Measurements from ENCODE around the gene ARHGAP26. TPM values are rescaled to one million over a fixed set of nuclear protein-coding genes. Genes with fewer than 3 reads are reported as not detected.

The ARHGAP26 gene
- total RNA-seq, 1 experiment from 2014 or later, result 34.5 TPM

GRCh38 chr5:143140492-143141203, 370.5 kb downstream of the ARHGAP26 start (continued):
- TF ChIP-seq YY1 (IDR thresholded peaks at IDR 0.05; ENCODE audit: extremely low read depth, insufficient replicate concordance, low read depth, low read length), result no peak

GRCh38 chr5:143141652-143142051, 371.5 kb downstream of the ARHGAP26 start:
- Histone ChIP-seq H2AFZ (ENCODE audit: low read depth, low read length, poor library complexity, severe bottlenecking) (no peak overlapping the region), H3K4me3 (replicated peaks in 1 of 2; ENCODE audit: low read depth in 1 of 2, low read length in 2 of 2) (no peak overlapping the region), H3K27ac (ENCODE audit: low read depth, low read length) (no peak overlapping the region), H3K36me3 (ENCODE audit: control insufficient read depth in 1 of 2, insufficient read depth in 2 of 2, low read length in 2 of 2) (no peaks in the 10 kb centered on the region), H3K9me2 (ENCODE audit: insufficient read depth) (no peaks in the 10 kb centered on the region), H3K4me1 (ENCODE audit: control insufficient read depth in 1 of 2, insufficient read depth in 2 of 2, low read length in 2 of 2) (peaks cover 0 to 10% of the 10 kb centered on the region in 2 experiments; a peak in 1 of 4 replicates), H3K9ac (ENCODE audit: low read length) (no peak overlapping the region), H3K9me3 (ENCODE audit: control insufficient read depth in 1 of 2, insufficient read depth in 1 of 2, low read depth in 1 of 2, low read length in 2 of 2) (no peaks in the 10 kb centered on the region), H3K4me2 (ENCODE audit: low read length) (no peak overlapping the region), H4K20me1 (ENCODE audit: insufficient read depth) (no peaks in the 10 kb centered on the region), H3K27me3 (ENCODE audit: insufficient read depth, low read length) (no peaks in the 10 kb centered on the region), H3K79me2 (ENCODE audit: insufficient read depth, low read length) (no peaks in the 10 kb centered on the region)
- no TSS peak for BruUV-seq (replicated peaks)
- TF ChIP-seq POLR2A (IDR thresholded peaks at IDR 0.05; ENCODE audit: borderline replicate concordance, extremely low read depth, insufficient read depth, insufficient read length), result no peak
- TF ChIP-seq ATF3 (IDR thresholded peaks at IDR 0.05), result no peak
- no peak for TF ChIP-seq SRF (IDR thresholded peaks at IDR 0.05; ENCODE audit: low read depth)
- no peak for TF ChIP-seq SP1 (IDR thresholded peaks at IDR 0.05; ENCODE audit: low read depth)
- no peak for TF ChIP-seq SIN3A (IDR thresholded peaks at IDR 0.05; ENCODE audit: low read depth)
- no peak for TF ChIP-seq ELF1 (IDR thresholded peaks at IDR 0.05; ENCODE audit: borderline replicate concordance, low read depth)
- TF ChIP-seq ZBTB33 (IDR thresholded peaks at IDR 0.05; ENCODE audit: extremely low read depth, insufficient replicate concordance, low read length), result no peak
- no peak for TF ChIP-seq ZFX (IDR thresholded peaks at IDR 0.05)
- no peak for TF ChIP-seq REST (IDR thresholded peaks at IDR 0.05; ENCODE audit: low read depth)
- ChIA-PET RAD21 (ENCODE audit: low non-redundant PET in 1 of 2, low total read pairs in 2 of 2, uncharacterized antibody in 2 of 2, unreplicated experiment in 2 of 2) (no interaction called here), CTCF (no interaction called here), POLR2A (no interaction called here)
- ATAC-seq, result no peak
- no peak for DNase-seq (ENCODE audit: low read depth, low spot score)
- intact Hi-C loops (cut with micrococcal nuclease), result no loop called here
